ENCODE measurements around the gene RFLNA.
"Not testable (repeated sequence)": the region's sequence is repeated elsewhere in the genome, so short reads cannot be mapped to it uniquely, and the experiment has no call there.

The RFLNA gene

DNA sequence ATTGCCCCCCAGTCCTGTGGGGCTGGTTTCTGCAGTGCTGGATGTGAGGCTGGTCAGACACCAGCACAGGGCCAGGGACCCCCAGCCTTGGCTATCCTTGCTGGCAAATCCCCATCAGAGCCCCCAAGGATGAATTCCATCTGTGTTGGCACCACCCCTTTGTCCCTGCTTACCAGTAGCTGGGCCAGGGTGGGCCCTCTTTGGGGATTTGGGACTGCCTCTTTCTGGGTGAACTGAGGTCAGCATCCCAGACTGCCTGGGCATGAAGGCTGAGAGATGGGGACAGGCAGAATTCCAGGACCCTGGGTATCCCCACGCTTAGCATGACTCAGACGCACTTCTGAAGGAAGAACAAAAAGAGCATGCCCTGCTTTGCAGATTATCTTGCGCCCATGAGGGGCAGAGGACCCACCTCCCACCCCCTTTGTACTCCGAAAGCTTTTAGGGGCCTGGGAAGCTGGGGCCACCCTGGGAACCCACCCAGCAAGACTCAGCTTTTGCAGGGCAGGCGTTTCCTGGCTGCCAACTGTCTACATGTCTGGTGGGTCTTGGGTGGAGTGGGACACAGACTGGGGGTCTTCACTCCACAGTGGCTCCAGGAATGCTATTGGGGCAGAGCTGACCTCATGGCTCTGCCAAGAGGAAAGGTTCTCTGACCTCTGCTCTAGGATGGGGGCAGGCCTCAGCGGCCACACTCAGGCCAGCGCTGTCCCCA is 26.8 kb downstream of the RFLNA start:
- DNase-seq = no peak

DNA sequence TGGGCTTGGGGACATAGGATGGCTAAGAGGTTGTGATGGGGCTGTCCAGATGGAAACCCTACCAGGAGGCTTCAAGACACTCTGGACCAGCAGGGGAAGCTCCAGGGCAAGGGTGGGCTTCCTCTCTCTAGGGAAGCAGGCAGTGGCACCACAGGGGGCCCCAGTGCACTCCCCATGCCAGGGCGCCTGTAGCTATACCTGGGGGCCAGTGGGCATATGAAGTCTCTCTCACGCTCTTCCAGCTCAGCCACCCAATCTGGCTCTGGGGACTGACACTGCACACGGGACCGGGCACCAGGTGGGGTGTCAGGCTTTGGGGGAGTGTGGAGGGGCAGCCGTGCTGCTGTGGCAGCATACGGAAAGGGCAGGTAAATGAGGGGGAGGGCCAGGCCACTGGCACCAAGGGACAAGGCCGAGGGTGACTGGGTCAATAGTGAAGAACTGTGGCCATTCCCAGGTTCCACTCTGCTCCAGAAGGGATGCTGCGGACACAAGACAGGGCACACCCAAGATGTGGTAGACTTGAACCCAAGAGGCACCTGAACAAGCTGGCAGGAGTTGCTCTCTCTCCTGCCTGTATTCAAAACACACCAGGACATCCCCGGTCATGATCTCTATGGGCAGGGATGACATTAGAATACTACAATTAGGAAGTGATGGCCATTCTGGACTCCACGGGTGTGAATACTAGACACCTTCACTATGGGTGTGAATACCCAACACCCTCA is 27.5 kb downstream of the RFLNA start:
- no peak for DNase-seq

DNA sequence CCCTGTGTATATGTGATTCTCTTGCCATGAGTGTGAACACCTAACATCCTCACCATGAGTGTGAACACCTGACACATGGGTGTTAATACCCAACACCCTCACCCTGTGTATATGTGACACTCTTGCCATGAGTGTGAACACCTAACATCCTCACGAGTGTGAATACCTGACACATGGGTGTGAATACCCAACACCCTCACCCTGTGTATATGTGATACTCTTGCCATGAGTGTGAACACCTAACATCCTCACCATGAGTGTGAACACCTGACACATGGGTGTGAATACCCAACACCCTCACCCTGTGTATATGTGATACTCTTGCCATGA is 28.1 kb downstream of the RFLNA start:
- DNase-seq = not testable (repeated sequence)

DNA sequence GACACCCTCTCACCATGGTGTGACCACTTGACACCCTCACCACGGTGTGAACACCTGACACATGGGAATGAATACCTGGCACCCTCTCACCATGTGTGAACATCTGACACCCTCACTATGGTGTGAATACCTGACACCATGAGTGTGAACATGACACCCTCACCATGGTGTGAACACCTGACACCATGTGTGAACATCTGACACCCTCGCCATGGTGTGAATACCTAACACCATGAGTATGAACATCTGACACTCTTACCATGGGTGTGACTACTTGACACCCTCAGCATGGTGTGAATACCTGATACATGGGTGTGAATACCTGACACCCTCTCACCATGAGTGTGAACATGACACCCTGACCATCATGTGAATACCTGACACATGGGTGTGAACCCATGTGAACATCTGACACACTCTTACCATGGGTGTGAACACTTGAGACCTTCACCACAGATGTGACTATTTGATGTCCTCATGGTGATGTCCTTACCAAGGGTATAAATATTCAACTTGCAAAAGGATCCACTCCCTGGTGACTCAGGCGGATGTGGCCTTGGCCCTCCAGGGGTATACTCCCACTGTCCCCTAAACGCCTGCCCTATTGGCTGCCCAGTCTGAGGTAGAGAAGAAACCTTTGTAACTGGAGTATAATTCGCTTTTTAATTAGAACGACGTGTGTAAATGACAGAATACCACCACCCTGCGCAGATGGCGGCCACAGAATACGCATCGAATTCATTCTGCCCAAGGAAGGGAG is 29.1 kb downstream of the RFLNA start:
- DNase-seq = no peak

DNA sequence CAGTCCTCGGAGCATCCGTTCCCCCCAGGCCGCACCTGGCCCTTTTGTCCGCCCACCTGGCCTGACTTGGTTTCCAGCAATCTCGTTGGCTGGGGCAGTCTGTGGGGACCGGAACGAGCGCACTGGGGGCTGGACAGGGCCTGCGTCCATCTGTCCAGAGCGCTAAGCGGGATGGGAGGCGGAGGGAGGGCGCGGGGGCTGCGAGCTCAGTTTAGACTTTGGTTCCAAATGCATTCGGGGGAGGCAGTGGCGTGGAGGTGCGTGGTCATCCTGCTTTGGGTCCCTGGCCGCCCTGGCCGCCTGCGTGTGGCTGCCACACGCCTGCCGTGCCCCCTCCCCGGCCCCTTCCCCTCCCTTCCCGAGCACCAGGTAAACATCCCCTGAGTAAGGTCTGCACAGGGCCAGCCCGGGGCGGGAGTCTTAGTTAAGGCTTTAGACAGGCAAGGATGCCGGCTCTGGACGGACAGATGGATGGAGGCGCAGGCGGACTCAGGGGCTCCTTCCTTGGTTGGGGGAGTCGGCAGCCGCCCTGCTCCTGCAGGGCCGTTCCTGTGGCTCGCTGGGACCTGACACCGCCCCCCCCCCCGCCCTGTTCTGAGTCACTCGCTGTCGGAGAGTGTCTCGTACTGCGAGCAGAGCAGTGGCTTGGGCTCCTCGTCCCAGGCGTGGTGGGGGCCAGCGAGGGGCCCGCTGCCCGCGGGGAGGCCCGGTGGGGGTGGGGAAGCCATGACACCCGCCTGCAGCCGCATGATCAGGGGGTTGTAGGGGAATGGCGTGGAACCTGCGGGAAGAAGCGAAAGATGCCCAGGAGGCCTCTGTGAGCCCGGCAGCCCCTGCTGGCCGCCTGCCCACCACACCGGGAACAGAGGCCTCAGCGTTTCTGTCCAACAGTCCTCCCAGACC is 30.2 kb downstream of the RFLNA start:
- no peak for DNase-seq

DNA sequence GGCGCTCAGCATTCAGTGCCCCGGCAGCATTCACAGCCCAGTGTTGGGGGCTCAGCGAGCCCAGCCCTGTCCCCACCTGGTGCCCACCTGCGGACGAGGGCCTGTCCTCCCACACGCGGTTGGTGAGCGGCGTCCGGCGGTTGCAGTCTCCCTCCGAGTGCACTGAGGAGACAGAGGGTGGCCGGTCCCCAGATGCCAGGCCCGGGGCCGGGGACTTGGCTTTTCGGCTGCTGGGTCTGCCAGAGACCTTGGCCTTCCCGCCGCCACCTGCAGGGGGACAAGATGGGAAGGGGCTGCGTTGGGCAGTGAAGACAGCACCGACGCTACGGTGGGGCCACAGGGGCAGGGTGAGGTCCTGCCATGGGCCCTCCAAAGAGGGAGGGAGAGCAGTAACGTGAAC is 31.2 kb downstream of the RFLNA start:
- no peak for DNase-seq

DNA sequence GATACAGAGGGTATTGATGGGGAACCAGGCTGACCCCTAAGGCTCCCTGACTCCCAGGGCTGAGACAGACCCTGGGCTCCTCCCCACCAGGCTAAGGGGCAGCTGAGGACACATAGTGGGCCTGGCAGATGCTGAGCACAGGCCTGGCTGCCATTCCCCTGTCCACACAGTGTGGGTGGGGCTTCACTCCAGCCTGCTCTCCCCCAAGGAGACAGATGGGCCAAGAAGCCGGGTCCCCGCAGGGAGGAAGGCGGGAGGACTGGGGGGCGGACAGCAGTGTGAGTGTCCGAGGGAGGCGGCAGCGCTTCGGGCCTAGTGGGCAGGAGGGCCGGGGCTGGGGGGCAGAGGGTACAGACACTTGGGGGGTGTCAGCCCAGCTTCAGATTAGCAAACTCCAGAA is 32.0 kb downstream of the RFLNA start:
- DNase-seq = no peak

DNA sequence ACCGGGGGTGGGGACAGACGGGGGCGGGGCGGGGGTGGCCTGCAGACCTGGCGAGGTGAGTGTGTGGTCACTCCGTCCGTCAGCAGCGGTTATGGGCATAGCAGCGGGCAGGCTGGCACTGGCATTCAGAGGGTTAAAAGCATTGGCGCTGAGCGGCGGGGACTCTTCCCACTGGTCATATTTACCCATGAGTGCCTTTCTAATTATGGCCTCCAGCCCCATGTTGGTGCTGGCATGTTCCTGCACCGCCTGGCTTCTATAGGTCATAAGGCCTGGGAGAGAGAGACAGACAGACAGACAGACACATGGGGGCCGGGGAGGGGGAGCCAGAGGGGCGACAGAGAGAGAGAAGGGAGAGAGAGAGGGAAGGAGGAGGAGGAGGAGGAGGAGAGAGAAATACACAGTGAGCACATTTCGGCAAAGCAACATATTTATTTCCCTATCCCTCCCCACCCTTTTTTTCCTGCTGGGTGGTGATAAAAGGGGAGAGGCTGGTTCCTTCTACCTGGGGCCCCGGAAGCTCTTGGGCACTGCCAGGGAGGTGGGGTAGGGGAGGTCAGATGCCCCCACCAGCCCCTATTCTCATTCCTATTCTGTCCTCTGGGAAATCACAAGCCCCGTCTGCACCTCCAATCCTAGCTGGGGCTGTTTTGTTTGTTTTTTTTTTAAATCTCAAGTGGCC is 32.6 kb downstream of the RFLNA start:
- DNase-seq = no peak

DNA sequence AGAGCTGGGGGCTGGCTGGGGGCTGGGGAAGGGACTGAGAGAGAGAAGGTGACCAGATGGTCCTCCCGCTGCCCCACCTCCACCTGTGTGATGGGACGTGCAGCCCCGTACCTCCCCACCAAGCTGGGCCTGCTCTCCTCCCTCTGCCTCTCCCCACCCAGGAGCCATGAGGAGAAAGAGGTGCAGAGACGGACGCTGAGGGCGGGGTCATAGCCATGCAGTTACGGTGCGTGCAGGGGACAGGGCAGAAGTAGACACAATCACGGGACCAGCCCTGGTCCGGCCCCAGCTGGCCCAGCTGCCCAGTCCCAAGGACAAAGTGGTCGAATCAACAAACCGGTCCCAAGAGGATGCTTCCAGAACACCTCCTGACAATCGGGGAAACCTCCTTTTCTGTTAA is 33.2 kb downstream of the RFLNA start:
- DNase-seq = no peak

DNA sequence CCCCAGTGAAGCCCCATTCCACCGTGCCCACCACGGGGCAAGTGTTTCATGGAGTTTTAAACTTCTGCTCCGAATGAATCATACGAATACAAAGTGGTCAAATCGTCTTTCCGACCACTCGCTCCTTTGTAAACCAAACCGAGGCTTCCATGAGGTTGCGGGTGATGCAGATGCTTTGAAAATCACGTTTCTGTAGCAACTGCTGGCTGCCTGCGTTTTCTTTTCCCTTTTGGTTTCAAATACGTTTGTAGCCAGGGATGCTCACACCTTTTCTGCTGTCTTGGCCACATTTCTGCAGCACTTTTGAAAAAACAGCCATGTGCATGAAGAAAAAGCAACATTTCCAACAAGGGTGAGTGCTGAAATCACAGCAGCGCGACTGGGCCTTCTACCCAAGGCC is 33.7 kb downstream of the RFLNA start:
- DNase-seq = no peak

DNA sequence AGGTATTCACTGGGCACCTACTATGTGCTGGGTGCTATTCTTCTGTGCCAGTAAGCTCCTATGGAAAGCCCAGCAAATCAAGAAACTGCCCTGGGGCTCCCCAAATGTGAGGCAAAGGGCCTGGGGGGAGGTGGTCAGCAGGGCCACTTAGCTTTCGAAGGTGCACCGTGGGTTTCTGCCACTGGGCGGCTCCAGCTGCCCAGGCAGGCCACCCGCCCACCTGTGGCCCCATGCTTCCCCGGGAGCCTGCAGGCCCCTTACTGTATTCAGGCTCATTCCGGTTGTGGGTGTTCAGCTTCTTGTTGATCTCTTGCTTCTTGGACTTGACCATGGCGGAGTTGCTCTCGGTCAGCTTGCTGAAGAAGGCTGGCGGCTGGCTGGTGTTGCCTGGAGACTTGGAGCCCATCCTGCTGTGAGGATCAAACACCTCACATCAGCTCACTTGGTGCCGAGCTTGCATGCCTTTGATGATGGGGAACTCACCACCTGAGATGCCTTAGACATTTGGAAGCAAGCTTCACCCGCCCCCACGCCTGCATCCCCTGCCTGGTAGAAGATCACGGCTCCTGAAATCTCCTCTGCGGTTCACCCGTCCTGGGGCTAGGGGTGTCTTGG is 37.3 kb downstream of the RFLNA start:
- DNase-seq = no peak

DNA sequence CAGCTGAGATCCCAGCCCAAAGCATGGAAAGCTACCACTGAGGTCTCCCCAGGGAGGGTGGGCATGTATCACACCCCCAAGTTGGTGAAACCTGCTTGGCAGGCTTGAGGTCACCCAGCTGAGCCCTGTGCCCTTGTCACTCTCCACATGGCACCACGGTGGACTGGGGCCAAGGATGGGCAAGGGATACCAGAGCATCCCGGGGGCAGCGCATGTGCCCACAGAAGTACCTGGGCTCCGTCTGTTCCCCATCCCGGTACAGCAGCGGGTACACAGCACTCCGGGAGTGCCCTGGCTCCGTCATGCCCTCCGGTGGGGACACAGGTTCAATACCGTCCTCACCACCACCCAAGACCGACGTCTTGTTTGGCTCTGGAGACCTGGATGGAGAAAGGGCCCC is 38.0 kb downstream of the RFLNA start:
- DNase-seq = no peak

DNA sequence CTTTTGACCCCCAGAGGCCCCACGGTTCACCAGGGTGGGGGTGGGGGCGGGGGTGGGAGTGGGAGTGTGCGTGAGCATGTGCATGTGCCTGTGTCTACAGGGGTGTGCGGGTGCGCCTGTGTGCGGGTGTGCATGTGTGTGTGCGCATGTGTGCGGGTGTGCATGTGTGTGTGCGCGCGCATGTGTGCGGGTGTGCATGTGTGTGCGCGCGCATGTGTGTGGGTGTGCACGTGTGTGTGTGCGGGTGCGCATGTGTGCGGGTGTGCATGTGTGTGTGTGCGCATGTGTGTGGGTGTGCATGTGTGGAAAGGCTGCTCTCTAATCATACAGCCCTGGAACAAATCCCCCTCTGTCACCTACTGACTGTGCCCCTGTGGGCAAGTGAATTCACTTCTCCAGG is 38.8 kb downstream of the RFLNA start:
- DNase-seq = no peak

DNA sequence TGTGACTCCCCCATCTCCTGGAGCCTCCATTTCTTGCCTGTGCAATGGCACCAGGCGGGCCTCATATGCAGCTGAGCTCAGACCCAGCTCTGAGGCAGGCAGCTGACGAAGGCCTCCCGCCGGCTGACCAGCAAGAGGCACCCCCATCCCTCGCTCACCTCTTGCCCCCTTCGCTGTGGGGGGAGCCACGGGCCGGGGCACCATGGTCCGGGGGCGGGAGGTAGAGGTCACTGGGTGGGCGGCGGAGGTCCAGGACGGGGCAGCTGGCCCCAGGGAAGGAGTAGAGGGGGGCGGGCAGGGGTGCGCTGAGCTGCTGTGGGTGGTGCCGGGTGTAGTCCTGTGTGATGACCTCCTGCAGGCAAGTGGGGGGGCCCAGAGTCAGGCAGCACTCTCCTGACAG is 39.4 kb downstream of the RFLNA start:
- no peak for DNase-seq

DNA sequence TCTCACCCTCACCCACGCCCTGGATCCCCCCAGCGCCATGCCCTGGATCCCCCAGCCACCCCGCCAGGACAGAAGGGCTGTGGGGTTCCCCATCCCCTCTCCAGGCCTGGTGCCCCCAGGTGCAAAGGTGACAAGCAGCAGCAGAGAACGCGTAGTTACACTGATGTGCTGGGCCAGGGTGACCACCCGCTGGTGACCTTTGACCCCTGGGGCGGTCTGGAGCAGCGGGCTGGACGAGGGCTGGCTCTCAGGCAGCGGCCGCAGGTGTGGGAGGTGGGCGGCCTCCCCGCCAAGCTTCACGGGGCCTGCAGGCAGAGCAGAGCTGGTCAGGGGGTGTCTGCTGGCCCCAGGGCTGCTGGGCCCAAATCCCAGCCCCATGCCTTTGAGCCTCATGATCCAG is 40.1 kb downstream of the RFLNA start:
- DNase-seq = no peak

DNA sequence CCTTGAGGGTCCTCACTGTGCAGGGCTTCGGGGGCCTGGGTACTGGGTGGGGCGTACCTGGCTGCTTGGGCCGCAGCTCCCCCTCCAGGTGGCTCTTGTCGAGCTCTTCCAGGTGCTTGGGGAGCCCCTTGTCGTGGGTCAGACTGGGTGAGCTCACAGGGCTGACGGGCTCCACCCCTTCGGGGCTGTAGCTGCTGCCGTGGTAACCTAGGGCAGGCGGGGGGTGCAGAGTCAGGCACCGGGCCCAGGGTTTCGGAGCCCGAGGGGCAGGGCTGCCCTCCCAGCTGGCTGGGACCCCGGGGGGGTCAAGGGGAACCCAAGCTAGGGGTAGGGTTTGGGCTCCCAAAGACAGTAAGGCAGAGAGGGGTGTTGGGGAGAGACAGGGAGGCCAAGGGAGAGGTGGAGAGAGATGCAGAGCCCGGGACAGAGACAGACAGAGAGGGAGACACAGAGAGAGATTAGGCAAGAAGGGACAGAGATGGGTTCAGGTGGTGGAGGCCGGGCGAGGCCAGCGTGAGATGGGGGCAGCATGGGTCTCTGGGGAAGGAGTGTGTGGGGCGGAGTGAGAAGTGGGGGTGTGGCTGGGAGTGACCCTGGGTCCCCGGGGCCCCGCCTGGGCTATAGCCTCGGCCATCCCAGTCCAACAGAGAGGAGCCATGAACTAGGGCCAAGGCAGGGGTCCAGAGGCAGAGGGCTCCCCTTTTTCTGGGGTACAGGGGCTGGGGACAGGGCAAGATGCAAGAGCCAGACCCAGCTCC is 40.7 kb downstream of the RFLNA start:
- DNase-seq = no peak

DNA sequence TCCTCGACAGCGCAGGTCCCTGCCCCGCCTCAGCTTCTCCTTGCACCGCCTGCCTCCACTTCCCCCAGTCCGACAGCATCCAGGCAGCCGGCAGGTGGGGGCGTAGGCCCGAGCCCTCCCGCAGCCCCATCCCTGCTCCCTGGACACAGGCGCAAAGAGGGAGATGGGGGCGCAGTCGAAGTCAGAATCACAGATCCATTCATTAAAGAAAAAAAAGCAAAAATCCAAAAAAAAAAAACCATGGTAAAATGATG is 41.2 kb downstream of the RFLNA start:
- DNase-seq = no peak

DNA sequence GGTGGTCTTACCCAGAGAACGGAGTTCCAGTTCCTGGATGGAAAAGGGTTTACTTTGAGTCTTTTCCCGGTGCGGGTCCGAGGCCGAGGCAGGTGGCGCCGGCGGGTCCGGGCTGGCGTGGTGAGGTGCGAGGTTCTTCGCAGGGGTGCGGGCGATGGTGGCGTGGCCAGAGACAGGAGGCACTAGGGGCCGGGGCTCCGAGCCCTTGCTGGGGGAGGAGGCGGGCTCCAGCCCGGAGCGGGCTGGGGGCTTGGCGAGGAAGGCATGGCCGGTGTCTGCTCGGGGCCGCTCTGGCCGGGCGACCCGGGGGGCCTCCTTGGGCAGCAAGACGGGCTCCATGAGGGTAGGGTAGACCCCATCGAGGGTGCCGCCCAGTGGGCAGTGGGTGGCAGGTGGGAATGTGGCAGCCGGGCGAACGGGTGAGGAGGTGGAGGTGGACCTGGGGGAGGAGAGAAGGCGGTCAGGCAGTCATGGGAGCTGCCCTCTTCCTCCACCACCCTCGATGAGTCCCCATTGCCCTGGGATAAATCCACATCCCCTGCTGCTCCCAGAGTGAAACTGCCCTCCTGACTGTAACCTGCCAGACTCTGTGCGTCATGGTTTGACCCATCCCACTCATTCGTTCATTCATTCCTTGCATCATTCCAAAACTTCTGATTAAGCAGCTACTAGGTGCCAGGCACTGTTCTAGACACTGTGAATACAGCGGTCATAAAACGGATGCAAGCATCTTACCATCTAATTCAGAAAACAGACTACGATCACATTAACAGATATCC is 42.0 kb downstream of the RFLNA start:
- no peak for DNase-seq

DNA sequence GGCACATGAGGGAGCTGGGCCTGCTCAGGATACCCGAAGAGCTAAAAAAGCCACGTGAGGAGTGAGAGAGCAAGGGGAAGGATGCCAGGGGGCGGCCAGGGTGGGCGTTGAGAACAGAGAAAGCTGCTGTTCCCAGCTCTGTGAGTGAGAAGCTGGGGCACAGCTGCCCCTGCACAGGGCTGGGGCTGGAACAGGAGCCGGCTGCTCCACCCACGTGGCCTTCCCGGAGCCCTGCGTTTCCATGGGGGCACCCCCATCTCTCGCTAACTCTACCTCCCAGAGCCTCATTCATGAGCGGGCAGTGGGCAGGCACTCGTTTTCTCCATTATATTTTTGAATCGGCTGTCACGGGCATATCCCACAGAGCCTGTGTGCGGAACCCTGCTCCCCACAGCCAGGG is 42.7 kb downstream of the RFLNA start:
- no peak for DNase-seq

DNA sequence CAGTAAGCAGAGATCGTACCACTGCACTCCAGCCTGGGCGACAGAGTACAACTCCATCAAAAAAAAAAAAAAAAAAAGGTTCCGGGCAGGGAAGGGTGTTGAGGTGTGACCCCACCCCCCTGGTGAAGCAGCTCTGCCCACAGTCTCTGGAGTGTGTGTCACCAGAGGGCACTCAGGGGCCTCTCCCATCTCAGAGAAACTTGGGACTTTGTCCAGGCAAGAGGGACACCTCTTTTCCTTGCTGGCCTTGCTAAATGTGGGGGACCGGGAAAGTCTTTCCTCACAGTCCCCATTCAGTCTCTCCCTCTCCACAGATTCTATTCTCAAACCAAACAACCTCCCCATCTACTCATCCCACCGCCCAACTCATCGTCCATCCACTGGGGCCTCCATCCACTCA is 43.6 kb downstream of the RFLNA start:
- DNase-seq = no peak

Data from right hindlimb (tissue), 1 donor.